Right forelimb (tissue), 1 donor: ENCODE data around the gene PROK1.

Experiments
- DNase-seq: peaks from one replicate; pipeline ENCODE4 v3.0.0-alpha.2; 2018

PROK1 gene

DNA sequence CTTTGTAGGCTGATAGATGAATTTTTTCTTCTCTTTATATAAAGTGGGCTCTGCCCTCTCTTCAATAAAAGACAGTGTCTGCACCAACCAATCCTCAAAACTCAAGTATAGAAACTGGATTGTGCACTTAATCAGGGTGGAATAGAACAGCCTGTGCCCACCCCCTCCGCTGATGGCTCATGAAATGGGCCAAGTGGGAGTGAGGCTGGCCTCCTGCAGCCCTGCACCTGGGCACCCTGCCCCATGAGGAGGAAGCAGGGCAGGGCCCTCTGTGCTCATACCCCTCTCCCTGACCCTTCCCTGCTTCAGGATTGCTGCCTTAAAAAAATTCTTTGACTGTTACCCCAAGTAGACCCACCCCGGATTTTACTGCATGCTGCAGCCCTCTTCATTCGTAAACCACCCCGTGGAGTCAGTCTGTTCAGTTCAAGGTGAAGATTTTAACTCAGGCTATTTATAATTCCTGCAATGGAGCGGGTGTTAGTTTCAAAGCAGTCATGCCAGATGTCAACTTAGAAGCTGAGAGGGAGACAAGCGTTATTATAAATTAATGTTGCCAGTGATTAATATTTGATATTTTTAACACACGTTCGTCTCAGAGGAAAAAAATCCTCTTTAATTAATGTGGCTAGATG, 15.8 kb downstream of the PROK1 start:
- DNase-seq, result no peak

DNA sequence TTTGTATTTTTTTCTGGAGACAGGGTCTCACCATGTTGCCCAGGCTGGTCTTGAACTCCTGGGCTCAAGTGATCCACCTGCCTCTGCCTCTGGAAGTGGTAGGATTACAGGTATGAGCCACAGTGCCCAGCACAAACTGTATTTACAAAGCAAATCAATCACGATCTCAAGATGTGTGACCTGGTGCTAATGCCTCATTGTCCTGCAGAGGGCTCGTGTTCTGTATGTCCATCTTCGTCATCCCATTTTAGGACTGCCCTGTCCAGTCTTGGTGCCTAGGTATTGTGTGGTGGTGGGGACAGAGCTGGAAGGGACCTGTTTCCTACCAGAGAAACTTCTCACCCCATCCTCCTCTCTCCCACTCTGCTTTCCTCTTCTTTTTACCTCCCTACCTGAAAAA, 20.2 kb downstream of the PROK1 start:
- no peak for DNase-seq

- no peak for DNase-seq
Observed at GRCh38 chr1:110472546-110472945, 21.6 kb downstream of the PROK1 start.

DNA sequence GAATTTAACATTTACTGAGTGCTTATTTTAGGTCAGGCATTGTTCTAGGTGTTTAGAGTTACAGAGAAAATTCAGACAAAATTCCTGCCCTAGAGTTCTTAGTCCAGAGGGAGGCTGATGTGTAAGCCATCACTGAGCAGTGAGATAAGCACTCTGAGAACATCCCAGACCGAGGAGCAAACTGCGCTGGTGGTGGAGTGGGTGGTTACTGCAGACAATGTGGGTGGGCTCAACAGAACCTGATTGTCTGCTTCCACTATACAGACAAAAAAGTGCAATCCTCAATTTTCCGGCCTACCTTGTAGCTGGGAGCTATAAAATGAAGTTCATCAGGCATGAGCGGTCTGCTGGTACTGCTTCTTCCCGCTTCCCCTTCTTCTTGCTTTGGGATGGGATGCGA, 23.5 kb downstream of the PROK1 start:
- DNase-seq, result no peak

- no peak for DNase-seq
Observed at GRCh38 chr1:110475362-110476027, 24.5 kb downstream of the PROK1 start.

GRCh38 chr1:110476028-110476765, 25.2 kb downstream of the PROK1 start:
- DNase-seq, result no peak

- no peak for DNase-seq
Observed at GRCh38 chr1:110477041-110477440, 26.1 kb downstream of the PROK1 start.

DNA sequence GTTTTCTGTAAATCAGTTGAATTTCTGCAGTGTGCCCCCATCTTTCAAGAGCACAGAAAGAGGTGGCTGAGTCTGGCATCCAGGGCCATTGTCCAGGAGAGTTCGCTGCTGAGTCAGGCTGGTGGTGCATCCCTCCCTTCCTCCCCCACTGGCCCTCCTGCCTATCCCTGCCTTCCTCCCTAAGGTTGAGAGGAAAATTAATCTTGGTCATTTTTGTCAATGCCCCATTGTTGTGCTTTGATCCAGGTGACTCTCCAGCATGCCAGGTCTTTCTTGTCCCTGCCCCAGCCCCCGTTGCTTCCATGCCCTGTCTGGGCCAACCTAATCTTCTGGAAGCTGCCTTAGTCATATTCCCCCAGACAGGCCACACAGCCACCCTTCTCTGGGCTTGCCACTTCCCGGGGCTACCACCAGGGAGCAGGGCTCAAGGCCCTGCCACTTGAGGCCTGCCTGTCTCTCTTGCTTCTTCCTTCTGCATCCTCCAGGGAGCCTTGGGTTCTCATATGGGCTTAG, 26.6 kb downstream of the PROK1 start:
- no peak for DNase-seq

DNA sequence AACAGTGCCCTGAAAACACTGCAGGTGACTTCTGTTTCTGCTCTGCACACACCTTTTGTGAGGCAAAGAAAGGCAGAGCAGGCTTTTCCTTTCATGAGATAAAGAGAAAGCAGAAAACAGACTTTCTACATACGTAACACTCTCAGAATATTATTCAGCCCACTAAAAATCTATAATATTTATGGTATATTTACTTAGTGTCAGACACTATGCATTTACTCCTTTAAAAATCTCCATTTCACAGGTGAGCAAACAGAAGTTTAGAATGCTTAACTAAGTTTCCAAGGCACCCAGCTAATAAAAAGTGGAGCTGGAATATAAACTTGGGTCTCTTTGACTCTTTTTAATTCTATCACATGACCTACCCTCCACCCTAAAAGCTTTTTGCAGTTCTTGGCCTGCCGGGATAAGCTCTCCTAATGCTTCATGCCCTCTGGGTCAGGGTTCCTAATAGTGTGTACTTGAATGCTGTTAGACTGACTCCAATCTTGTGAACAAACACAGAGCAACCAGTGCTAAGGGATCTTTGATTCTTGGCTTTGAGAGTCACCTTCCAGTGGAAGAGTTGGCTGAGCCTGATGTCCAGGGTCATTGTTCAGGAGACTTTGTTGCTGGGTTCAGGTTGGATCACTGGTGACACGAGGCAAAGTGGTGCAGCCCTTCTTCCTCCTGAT, 27.2 kb downstream of the PROK1 start:
- no peak for DNase-seq

GRCh38 chr1:110478886-110479285, 27.9 kb downstream of the PROK1 start:
- DNase-seq, result no peak

GRCh38 chr1:110480356-110481096, 29.6 kb downstream of the PROK1 start:
- DNase-seq, result no peak

DNA sequence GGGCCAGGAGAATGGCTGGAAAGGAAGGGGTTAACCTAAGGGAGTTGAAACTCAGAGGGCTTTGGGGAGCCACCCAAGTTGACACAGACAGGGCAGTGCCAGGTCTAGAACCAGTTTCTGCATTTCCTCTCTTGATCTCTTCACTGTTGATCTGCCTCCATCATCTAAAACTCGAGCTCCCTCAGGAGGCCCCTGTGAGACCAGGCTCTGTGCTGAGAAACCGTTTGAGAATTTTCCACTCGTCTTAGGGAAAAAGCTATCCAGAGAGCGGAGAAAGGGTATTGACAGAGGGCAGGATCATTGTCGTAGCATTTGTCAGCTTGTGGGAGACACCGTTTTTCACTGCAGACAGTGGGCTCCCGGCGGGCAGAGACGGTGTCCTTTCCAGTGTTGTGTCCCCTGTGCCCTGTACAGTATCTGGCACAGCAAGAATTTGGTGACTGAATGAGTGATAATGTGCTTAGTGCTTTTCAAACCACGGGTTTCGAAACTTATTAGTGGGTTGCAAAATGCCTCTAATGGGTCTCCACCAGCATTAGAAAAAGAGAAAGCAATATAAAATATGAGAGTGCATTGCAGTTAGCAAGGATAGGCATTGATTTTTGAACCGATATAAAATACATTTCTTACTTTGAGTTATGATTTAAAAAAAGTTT, 31.1 kb downstream of the PROK1 start:
- DNase-seq, result no peak

DNA sequence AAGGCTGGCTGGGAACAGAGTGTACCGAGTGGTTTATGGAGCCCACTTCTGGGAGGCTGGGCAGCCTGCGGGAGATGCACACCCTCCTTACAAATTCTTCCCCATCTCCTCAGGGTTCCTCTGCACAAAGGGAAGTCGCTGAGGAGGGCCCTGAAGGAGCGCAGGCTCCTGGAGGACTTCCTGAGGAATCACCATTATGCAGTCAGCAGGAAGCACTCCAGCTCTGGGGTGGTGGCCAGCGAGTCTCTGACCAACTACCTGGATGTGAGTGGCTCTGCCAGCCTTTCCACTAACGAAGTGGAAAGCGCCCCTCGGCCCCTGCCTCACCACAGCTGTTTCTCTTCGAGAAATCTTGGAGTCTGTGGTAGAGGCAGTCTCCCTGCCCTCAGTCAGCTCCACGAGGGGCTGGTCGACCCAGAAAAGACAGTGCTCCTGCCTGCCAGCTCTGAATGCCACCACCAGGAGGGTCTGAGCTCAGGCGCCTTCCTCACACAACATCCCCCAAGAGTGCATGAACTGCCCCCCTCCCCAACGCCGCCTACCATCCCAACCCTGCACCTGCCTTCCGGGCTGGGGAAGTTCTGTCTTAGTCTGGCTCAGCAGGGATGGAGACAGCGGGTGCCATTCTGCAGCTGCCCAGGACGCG, 31.8 kb downstream of the PROK1 start:
- no peak for DNase-seq

- no peak for DNase-seq
Observed at GRCh38 chr1:110483308-110483685, 32.3 kb downstream of the PROK1 start.

- DNase-seq, result no peak
Observed at GRCh38 chr1:110484801-110485200, 33.9 kb downstream of the PROK1 start.

GRCh38 chr1:110485725-110486124, 34.8 kb downstream of the PROK1 start:
- DNase-seq, result no peak

DNA sequence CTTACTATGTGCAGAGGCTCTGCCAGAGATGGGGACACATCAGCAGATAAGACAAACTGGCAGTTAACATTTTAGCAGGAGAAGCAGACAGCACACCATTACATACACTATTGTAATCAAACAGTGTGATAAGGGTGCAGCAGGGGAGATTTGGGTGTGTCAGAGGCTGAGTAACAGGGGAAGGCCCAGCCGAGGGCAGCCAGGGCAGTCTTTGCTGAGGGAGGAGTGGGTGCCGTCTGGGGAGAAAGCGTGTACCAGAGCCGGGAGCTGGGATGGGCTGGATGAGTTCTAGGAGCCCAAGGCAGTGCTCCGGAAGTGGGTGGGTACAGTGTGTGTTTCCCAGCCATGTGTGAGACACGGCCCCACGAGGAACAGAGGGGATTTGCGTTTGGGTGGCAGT, 36.8 kb downstream of the PROK1 start:
- no peak for DNase-seq

DNA sequence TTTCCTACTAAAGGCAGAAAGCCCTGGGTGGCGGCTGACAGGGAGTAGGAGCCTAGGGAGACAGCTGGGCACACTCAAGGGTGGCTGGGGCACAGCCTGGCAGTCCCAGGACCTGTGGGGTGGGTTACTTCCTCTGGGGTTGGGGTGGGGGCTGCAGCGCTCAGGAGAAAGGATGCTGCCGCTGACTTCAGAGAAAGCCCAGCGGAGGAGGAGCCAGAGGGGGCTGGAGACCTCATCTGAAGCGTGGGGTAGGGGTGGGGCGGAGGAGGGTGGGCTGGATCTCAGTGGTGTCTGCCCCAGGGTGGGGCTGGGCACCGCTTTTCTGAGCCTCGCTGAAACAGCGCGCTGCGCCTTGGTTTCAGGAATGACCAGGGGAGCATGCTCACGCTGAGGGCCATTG, 37.2 kb downstream of the PROK1 start:
- no peak for DNase-seq

GRCh38 chr1:110488867-110489266, 37.9 kb downstream of the PROK1 start:
- no peak for DNase-seq

DNA sequence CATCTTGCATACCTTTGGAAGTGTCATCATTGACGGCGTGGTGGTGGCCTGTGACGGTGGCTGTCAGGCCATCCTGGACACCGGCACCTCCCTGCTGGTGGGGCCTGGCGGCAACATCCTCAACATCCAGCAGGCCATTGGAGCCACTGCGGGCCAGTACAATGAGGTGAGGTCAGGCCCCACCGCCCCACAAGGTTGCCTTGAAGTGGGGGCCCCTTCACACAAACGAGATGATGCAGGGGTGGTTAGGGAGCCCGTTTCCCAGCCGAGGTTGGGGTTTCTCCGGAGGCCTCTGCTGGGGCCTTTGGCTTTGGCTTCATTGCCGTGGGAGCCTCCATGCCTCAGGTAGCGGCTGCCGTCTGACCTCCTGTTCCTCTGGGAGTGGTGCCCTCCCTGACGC, 38.5 kb downstream of the PROK1 start:
- DNase-seq, result no peak

- DNase-seq, result no peak
Observed at GRCh38 chr1:110489973-110490542, 39.1 kb downstream of the PROK1 start.
